Measurements from ENCODE around the gene ATAD3C.

- no peak for TF ChIP-seq CTCF (IDR thresholded peaks at IDR 0.05; ENCODE audit: insufficient read depth, low read depth, low read length)
- TF ChIP-seq EZH2 (IDR thresholded peaks at IDR 0.05; ENCODE audit: insufficient read depth, low read length), result no peak
Measured at GRCh38 chr1:1437904-1438376, 11.5 kb upstream of the ATAD3C start.
